Effector CD4-positive, alpha-beta T cell (primary cell): Measurements from ENCODE around the gene HHAT.

Source experiments
- DNase-seq: peaks from one replicate; pipeline ENCODE4 v3.0.0-alpha.2; 2020

The HHAT gene

DNA sequence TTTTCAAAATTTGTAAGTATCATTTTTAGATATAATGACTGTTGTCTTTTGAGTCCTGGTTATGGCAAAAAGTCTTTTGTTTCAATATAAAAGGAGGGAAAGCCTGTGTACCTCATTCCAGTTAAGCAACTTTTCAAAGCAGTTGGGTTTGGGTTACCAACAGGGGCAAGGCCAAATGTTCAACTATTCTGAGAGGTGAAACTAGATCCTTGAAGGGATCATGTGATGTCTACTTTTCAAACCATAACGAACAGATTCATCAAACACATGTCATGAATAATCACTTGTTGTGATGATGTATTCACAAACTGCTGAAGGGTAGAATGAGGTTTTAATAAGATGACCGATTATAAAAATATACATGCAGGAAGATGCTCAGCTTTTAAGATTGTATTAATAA lies 171.3 kb downstream of the HHAT start:
- no peak for DNase-seq

DNA sequence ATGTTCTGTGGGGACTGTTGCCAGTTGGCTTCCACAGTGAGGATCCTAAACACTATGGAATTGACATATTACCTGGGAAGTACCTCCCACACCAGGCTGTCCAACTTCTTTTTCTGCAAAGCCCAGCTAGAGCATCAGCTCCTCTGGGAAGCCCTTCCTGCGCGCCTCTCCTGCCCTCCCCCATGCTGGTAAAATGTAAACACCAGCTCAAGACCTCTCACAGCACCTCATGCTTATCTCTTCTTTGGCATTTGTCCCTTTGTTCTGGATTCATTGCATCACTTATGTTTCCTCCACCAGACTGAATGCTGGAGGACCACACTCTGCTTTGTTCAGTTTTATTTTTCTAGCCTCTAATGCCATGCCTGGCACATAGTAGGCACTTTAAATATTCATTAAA lies 172.1 kb downstream of the HHAT start:
- no peak for DNase-seq

DNA sequence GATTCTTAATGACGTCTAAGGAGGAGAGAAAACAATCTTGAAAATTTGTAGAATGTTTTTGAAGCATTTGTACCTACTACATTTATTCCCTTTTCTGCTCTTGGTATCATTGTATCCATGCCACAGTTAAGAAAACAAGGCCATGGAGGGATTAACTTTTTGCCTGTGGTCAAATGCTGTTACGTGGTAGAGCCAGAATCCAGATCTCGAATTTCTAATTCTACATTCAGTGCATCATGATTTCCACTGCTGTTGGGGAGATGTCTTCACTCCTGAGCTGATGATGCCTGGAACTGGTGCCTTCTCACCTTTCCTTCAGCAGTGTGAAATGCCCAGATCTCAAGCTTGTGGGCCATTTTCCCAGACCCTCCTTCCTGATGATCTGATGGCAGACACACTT lies 175.6 kb downstream of the HHAT start:
- DNase-seq: no peak

DNA sequence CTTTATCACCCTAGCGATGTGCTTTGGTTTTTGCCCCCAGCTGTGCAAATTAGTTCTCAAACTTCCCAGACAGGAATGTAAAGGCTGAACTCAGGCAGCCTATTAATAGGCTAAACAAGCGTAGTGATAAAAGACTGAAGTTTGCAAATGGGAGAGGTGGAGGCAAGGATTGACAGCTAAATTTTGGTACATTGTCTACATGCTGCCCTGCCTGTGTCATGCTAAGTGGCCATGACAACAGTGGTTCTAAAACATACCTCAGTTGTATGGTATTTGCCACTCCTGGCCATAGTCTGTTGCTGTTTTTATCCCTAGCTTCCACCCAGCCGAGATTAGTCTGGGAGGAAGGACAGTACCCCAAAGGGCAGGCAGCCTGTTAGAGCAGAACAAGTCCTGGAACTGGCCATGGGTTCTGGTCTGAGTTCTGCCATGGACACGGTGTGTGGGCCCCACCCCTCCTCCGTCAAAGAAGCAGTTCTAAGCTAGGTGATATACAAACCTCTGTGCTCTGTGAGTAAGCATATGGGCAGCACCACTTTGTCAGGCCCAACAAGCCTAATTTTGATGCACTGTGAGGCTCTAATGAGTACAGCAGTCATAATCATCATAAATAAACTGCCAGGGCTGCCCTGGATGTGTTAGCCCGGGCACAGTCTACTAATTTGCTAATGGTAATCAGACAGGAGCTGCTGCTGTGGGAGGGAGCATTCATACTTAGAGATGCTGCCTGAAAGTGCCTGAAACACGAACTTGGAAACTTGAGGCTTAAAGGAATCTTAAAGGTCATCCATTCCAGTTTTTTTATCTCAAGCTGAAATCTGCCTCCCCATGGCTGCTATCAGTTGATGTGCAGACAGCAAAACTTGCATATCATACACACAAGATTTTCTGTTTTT lies 177.1 kb downstream of the HHAT start:
- no peak for DNase-seq

DNA sequence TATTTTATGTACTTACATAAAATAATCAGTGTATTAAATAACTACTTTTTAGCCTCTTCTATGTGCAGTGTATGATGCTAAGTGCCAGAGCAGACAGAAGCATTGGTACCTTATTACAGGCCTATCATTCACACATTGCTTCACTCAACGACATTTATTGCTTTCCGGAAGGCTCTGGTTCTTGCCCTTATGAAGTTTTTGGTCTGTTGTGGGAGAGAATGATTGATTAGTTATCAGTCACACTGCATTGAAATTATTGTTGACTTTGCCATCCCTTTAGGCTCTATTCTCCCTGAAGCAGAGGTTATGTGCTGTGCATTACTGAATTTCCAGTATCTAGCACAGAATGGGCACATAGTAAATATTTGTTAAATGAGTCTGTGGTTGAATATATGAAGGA lies 178.0 kb downstream of the HHAT start:
- DNase-seq: no peak

DNA sequence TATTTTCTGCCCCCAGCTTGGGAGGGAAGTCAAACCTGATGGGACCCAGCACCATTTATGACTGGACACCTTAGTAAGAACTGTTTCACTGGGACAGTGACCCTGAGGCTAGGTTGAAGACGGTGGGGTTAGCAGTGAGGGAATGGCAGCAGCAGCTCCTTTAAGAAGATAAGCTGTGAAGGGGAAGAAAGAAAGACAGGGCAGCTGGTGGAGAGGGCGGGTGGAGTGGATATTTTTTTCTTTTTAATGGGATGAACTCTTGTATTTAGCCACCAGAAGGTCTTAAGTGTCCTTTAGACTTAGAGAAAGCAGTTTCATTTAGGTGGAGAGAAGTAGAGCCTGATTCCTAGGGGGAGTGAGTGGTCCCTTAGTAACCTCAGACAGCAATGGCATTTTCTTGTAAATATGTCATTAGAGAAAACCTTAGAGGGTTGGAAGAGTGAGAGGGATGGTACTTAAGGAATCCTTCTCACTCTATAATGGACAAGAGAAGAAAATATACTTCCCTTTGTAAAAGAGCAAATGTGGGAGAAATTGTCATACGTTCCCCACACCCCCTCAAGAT lies 187.5 kb downstream of the HHAT start:
- no peak for DNase-seq

DNA sequence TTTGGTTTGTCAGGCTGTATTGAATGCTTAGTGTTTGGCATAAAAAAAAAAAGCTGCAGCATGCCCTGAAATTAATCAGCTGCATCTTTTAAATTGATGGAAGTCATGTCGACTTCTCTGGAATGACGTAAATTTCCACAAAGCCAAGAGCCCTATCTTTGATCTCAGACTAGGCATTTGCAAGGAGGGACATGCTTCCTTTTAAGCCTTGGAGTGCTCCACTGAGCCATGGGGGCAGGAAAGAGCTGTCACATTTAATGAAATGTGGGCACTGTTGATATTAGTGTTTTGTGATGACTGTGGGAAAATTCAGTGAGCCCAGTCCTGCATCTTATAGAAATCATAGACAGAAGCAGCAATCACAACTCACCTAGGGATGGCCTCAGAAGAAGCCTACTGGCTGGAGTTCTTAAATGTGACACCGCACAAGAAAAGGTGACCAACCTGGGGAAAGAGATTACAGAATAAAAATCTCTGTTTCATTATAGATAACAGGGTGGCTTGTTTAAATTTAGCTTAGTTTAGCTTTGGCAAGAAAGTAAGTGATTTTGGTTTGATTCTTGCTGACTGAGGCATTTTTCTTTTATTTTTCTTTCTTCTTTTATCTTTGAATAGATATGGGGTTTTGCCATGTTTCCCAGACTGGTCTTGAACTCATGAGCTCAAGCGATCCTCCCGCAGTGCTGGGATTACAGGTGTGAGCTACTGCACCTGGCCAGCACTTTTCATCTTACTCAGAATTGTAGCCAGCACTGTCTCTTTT lies 188.2 kb downstream of the HHAT start:
- DNase-seq: no peak

DNA sequence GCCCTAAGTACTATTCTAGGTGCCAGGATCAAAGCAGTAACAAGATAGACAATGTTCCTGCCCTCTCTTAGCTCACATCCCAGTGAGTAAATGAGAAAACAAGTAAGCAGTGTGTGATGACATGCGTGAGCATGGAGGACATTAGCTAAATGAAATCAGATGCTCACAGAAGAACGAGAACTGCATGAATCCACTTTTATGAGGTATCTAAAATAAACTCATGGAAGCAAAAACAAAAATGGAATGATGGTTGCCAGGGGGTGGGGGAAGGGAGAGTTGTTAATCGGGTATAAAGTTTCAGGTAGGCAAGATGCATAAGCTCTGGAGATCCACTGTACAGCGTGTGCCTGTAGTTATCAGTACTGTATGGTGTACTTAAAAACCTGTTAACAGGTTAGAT lies 195.1 kb downstream of the HHAT start:
- no peak for DNase-seq

DNA sequence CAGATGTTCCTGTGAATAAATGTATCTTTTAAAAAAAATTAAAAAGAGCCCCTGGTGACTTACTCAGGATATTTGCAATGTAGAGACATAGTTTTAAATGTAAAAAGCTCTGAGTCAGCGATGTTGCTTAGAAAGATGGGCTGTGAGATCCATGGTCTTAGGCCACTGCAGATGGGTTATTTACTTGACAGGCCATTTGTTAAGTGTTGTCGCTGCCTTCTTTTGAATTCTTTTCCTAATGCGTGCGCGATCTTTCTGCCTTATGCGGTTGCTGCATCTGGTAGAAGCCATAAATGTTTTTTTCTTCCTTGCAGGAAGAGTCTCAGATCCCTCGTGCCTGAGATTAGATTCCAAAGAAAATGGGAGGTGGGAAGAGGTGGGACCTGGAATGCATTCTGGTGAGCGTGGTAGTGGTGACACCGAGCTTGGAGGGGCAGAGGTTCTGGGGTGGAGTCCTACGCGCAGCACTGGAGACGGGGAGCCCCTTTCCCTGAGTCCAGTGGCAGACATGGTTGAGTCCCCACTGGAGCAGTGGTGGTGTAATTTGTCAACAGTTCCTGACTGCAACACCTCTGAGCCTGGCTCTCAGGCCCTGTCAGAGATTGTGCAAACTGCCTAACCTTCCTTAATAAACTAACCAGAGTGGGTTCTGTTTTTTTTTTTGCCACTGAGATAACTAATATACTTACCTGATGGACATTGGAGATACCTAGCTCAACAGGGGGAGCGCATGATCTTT lies 197.2 kb downstream of the HHAT start:
- DNase-seq: no peak

DNA sequence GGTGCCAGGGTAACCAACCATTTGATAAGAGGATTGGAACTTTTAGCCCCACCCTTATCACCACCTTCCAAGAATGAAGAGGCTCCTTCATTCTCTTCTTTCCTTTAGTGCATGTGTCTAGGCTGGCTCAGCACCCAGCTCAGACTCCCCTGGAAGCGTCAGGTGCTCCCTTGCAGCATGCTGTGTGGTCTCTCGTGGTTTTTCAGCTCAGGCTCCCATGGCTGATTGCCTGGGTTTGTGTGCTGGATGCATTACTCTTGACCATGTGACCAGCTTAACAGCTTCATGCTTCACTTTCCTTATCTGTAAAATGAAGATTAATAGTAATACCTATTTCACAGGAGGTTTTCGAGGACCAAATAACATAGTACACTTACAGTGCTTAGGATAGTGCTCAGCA lies 198.4 kb downstream of the HHAT start:
- no peak for DNase-seq

DNA sequence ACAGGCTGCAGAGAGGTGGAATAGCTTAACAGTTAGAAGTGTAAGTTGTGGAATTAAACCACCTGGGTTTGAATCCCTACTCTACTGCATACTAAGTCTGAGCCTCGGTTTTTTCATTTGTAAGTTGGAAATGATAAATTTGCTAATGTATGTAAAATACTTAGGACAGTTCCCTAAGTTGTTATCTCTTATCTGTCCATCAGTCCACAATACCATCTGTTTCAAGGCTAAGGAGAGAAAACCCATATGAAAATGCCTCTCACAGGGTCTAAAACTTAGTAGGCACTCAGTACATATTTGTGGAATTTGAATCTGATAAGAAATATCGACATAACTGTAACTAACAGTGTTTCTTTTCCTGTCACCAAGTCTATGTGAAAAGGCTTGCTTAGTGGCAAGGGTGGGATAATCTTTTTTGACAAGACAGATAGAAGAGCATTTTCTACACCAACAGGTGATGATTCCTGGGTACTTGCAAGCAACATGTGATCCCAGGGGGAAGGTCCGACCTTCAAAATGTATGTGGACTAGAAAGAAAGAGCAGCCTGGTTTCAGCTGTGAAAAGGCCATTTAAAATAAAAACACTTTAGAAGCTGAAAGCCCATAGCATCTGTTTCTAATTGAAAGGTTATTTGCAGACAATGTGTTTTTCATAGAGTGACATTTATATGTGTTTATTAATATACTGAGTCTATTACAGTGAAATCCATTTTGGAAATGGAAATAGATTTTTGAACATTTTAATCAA lies 202.9 kb downstream of the HHAT start:
- no peak for DNase-seq

DNA sequence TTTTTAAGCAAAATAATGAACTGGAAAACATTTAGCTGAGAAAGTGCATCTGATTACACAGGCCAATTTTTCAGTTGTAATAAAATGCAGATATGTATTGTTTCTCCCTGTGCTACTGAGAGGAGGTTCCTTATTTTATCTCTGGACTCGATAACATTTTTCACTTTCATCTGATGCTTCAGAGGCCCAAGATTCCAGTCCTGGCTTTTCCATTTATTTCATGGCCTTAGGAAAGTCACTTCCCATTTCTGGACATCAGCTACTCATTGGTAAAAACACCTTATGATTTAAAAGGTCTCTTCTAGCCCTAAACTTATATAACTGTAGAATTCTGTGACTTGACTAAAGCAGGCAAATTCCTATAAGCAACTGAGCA lies 203.5 kb downstream of the HHAT start:
- DNase-seq: no peak

DNA sequence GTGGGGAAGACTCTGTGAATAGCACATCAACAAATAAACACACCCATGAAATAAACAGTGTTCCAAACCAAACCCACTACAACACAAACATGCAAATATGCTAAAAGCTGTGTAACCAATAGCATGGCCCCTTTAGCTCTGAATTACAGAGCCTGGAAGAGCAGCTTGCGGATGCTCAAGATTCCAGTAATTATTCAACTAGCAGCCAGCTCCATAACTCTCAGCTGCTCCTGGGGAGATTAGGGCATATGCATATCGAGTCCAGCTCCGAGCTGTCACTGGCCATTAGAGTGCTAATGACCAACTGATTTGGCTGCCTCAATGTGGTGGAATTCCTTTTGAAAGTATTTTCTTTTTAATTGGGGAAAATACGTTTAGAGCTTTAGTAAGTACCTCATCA lies 207.1 kb downstream of the HHAT start:
- no peak for DNase-seq

DNA sequence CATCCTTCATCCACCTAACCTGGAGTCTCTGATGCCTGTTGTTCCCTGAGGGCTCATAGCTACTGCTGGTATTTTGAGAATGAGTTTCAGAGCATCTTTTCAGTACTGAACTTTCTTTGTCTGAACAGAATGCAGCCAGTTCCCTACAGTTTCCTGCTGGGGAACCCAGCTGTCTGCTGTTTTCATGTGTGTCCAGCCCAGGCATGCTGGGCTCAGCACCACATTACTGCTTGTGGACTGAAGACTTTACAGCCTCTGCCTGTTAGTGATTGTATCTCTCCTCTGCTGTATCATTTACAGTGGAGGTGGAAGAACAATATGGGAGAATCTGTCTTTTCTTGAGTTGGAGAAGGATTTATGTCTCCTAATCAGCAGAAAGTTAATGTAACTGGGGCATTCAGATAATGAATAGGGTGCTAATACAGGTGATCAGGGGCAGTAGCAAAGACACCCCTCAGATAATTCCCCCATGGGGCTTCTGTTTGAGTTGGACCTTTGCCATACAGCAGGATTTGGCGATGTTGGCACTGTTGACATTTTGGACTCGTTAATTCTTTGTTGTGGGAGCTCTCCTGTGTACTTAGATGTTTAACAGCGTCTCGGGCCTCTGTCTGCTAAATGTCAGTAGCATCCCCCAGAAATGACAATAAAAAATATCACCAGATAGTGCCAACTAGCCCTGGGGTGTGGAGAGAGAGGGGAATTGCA lies 207.7 kb downstream of the HHAT start:
- DNase-seq: no peak

DNA sequence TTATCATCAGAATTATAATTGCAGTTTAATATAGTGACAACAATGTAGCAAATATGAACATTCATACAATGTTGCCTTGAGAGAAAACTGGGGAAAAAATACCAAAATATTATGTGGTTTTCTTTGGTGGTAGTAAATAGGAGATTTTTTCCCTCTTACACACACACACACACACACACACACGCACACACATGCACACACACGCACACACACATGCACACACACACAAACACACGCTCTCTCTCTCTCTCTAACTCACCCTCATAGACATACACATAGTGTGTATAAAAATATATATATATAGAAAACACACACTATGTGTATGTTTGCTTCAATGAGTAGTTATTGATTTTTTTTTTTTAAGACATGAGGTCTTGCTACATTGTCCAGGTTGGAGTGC lies 211.6 kb downstream of the HHAT start:
- DNase-seq: no peak

DNA sequence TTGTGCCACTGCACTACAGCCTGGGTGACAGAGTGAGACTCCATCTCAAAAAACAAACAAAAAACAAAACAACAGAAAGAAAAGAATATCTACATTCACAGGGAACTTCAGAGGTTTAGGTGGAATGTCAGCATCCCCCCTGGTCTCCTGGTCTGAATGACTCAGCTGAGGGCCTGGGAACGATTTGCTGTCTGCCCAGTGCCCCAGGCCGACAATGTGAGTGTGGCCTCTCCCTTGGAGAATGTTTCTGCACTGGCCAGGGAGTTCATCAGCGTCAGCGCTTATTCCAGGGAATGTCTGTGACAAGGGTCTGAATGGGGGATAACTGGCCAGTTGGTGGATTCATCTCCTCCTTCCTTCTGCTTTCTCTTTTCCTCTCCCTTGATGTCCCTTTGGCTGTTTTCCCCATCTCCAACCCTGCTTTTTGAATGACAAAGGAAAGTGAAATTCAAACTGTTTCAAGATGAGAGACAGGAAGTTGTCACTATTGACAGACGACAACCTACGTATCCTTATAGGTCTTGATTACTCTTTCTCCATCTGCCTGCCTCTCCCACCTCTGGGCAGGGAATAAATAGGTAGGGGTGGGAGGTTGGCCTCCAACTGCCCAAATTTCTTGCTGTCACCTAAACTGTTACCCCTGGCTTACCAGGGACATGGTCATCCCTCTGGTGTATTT lies 213.1 kb downstream of the HHAT start:
- DNase-seq: no peak

DNA sequence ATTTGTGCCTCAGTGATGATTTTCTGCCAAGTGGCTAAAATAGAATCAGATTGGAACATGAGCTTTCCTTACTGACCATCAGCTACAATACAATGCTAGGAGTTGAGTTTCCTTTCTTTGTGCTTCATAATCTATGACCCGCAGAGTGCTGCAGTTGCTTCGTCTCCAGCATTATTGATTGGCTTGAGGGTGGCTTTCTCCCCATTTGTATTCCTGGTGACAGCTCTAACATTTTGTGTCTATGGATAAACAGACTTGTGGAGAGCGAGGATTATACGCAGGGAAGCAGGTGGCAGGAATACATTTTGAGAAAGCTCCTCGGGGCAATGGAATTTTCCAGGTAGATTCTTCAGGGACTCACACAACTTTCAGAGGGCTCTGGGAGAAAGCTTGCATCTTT lies 223.2 kb downstream of the HHAT start:
- no peak for DNase-seq

DNA sequence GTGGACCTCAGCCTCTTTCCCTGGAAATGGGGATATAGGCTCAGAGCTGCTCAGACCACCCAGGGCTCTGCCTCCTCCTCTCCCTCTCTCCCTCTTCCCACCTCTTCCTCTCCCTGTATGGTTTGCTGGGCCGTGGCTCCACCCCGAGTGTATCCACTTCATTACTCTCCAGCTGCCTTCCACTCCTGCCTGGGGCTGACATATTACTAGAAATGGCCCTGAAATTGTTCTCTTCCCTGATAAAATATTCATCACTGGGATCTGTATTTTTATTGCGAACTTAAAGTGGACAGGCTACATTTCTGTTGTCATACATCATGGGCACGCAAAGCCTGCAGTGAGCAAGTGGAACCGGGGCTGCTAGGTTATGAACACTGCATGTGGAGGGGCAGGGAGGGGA lies 225.0 kb downstream of the HHAT start:
- no peak for DNase-seq

DNA sequence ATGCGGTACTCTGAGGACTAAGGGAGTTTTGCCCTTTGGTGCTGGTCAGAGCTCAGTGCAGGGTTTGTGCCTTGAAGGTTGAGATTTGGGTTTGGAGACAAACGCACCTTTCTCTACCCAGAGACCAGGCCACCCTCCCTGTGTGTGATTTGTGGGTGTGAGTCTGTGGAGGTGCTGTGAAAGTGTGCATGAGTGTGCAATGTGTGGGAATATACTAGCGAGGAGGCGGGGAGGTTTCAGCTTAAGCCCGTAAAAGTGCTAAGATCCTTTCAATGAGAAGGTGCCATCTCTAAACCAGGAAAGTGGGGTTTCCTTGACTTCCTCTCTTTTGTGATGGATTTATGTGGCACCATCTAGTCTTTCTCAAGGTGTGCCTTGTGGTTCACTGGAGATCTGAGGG lies 225.7 kb downstream of the HHAT start:
- no peak for DNase-seq

DNA sequence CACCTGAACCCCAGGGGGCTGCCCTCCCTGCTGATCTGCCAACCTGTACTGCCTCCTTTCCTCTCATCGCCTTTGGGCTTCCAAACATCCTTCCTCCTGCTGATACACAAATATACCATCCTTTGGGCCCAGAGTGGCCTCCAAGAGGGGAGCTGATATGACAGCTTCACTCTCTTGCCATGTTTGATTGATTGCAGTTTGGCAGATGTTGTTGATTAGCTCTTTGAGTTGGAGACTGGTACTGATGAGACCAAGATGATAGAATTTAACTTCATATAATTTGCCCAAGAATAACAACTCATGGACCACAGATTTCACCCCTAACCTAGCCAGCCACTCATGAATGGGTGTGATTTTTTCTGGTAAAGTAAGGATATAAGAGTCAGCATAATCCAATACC lies 227.8 kb downstream of the HHAT start:
- no peak for DNase-seq

DNA sequence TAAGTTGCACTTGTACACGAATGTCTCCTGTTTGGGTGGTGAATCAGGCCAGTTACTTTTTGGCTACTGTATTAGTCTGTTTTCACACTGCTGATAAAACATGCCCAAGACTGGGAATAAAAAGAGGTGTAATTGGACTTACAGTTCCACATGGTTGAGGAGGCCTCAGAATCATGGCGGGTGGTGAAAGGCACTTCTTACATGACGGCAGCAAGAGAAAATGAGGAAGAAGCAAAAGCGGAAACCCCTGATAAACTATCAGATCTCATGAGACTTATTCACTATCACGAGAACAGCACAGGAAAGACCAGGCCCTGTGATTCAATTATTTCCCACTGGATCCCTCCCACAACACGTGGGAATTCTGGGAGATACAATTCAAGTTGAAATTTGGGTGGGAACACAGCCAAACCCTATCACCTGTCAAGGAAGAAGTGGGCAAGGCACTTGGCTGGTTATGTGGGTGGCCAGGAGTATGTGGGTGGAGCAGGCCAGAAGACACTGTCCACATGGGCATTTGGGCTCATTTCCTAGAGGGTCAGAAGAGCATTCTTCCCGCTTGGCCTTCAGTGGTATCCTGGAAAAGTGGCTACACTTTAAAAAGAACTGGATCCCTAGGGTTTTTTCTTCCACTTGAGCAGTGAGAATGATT lies 228.8 kb downstream of the HHAT start:
- no peak for DNase-seq
